Measurements from ENCODE around the gene ARSA. TPM values are rescaled to one million over a fixed set of nuclear protein-coding genes. Genes with fewer than 3 reads are reported as not detected.
"Not testable (repeated sequence)": the region's sequence is repeated elsewhere in the genome, so short reads cannot be mapped to it uniquely, and the experiment has no call there.

The ARSA gene
- total RNA-seq, 2 experiments from 2014 or later: 31.6 to 34.4 TPM

DNA sequence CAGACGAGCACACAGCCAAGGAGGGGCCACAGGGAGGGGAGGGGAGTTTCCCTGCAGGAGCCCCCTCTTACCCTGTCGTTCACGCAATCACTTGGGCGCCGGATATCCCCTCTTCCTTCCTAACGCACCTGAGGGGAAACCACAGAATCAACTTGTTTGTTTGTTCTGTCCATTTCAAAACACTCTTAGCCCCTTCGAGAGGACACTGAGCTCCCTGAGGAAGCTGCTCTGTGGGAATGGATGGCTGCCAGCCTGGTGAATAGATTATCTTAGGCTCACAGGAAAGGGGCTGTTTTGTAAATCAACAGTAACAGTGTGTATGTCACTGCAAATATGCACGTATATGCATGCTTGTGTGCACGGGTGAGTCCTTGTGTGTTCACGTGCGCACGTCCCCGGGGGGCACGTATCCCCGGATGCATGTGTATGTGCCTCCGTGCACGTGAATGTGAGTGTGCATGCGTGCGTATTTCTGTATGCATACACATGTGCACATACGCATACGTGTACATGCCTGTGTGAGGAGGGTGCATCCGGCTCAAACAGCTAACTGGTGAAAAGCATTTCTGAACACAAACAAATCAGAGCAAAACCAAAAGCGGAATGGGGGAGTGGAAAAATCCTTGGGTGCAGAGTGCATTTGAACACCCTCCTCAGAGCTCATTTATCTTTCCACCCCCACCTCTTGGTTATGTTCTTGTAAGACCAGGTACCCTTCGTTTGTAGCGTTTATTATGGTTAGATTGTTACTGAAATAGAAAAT, 7.2 kb downstream of the ARSA start:
- DNase-seq (ENCODE audit: low spot score): peak; percentile 92
- Histone ChIP-seq H3K79me2 (ENCODE audit: insufficient read depth, low read depth, low read length) (no peaks in the 10 kb centered on the region), H3K36me3 (ENCODE audit: insufficient read depth, low read length) (no peaks in the 10 kb centered on the region), H3K9me3 (ENCODE audit: low read length) (no peaks in the 10 kb centered on the region), H3K4me1 (ENCODE audit: insufficient read depth, low read length, poor library complexity, severe bottlenecking) (peaks cover 37% of the 10 kb centered on the region), H3K9me2 (ENCODE audit: insufficient read depth, low read length) (no peaks in the 10 kb centered on the region), H2AFZ (ENCODE audit: low read length) (peak overlapping the region; percentile 93), H3K4me3 (ENCODE audit: low read depth, low read length, poor library complexity, severe bottlenecking) (peak overlapping the region; percentile 67), H3K27ac (ENCODE audit: low read depth, low read length, poor library complexity, severe bottlenecking) (peak overlapping the region; percentile 82), H4K20me1 (ENCODE audit: insufficient read depth, low read length) (no peaks in the 10 kb centered on the region), H3K4me2 (ENCODE audit: low read length) (peak overlapping the region; percentile 95)
- TF ChIP-seq, protein P1, sequence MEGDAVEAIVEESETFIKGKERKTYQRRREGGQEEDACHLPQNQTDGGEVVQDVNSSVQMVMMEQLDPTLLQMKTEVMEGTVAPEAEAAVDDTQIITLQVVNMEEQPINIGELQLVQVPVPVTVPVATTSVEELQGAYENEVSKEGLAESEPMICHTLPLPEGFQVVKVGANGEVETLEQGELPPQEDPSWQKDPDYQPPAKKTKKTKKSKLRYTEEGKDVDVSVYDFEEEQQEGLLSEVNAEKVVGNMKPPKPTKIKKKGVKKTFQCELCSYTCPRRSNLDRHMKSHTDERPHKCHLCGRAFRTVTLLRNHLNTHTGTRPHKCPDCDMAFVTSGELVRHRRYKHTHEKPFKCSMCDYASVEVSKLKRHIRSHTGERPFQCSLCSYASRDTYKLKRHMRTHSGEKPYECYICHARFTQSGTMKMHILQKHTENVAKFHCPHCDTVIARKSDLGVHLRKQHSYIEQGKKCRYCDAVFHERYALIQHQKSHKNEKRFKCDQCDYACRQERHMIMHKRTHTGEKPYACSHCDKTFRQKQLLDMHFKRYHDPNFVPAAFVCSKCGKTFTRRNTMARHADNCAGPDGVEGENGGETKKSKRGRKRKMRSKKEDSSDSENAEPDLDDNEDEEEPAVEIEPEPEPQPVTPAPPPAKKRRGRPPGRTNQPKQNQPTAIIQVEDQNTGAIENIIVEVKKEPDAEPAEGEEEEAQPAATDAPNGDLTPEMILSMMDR (conservative IDR thresholded peaks at IDR 0.05; ENCODE audit: low read length): no peak; the same call in 1 of the 2 replicates
- TF ChIP-seq EZH2phosphoT487 (IDR thresholded peaks at IDR 0.05; ENCODE audit: borderline replicate concordance, low read depth, low read length): no peak
- BruUV-seq (replicated peaks): no TSS peak
- intact Hi-C loops (cut with micrococcal nuclease; ENCODE audit: unreplicated experiment): loop anchor here (1.0 to 5.0 kb wide), 5 partner anchors 38 to 368 kb away; partner anchors contain the start of genes CHKB and HDAC10
- CTCF ChIA-PET (ENCODE audit: unreplicated experiment): interaction anchor here (0.6 to 1.5 kb wide), 5 partner anchors 52 to 371 kb away, joined by 3 to 8 read pairs (median 4); partner anchors contain the start of gene SCO2
- POLR2A ChIA-PET: interaction anchor here (0.6 to 2.2 kb wide), 7 partner anchors 10 to 152 kb away, joined by 3 to 9 read pairs (median 4); partner anchors contain the start of genes LMF2 and NCAPH2

DNA sequence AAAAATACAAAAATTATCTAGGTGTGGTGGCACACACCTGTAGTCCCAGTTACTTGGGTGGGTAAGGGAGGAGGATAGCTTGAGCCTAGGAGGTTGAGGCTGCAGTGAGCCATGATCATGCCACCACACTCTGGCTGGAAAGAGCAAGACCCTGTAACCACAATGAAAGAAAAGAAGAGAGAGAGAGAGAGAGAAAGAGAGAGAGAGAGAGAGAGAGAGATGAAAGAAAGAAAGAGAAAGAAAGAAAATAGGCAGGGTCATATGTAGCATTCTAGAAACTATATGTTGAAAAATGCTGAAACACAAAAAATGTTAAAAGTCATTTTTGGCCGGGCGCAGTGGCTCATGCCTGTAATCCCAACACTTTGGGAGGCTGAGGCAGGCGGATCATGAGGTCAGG, 13.7 kb downstream of the ARSA start:
- H3K79me2 ChIP-seq (ENCODE audit: insufficient read depth, low read depth, low read length); BruUV-seq (replicated peaks); H3K9me3 ChIP-seq (ENCODE audit: low read length); H3K9me2 ChIP-seq (ENCODE audit: insufficient read depth, low read length); DNase-seq (ENCODE audit: low spot score); H3K27ac ChIP-seq (ENCODE audit: low read depth, low read length, poor library complexity, severe bottlenecking); H4K20me1 ChIP-seq (ENCODE audit: insufficient read depth, low read length); H3K4me2 ChIP-seq (ENCODE audit: low read length); H3K4me1 ChIP-seq (ENCODE audit: insufficient read depth, low read length, poor library complexity, severe bottlenecking); H3K36me3 ChIP-seq (ENCODE audit: insufficient read depth, low read length); H3K4me3 ChIP-seq (ENCODE audit: low read depth, low read length, poor library complexity, severe bottlenecking); H2AFZ ChIP-seq (ENCODE audit: low read length); intact Hi-C loops (cut with micrococcal nuclease; ENCODE audit: unreplicated experiment): not testable (repeated sequence)
- ChIA-PET POLR2A (interaction anchor here (0.7 kb wide), 2 partner anchors 15 to 27 kb away, joined by 4 to 6 read pairs; no protein-coding TSS in a partner anchor), CTCF (ENCODE audit: unreplicated experiment) (interaction anchor here (0.6 kb wide), 1 partner anchor 89 kb away, joined by 5 read pairs; no protein-coding TSS in a partner anchor)

DNA sequence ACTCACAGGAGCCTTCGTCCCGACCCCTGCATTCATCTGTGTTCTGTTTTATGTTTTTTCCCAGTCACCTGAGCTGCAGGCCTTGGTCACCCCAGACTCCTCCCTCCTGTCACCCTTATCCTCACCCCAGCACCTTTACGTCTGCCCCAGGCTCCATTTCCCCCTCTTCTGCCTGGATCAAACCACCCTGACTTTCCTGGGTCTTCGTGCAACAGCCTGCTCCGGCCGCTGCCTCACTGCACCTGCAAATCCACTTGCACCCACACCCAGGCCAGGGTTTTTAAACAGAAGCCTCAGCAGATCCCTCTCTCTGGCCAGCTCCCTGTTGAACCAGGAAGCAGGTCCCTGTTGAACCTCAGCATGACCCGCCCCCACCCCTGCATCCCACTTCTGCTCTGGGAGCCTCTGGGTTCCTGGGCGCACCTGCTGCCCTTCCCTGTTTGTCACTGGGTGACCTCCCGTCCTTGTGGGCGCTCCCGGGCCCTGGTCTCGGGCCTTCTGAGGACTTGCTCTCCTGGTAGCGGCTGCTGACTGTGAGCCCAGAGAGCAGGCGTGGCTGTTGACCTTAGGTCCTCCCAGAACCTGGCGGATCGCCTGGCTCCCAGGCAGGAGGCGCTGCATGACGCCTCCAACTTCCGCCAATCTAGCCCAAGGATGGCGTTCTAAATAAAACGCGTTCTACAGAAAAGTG, 14.5 kb downstream of the ARSA start:
- CTCF ChIA-PET (ENCODE audit: unreplicated experiment): interaction anchor here (0.6 kb wide), 1 partner anchor 88 kb away, joined by 5 read pairs; no protein-coding TSS in a partner anchor

More for the DNA sequence above, 14.5 kb downstream of the ARSA start:
- Histone ChIP-seq H3K36me3 (ENCODE audit: insufficient read depth, low read length) (no peaks in the 10 kb centered on the region), H3K4me2 (ENCODE audit: low read length) (no peak overlapping the region), H3K9me3 (ENCODE audit: low read length) (no peaks in the 10 kb centered on the region), H3K79me2 (ENCODE audit: insufficient read depth, low read depth, low read length) (no peaks in the 10 kb centered on the region), H3K27ac (ENCODE audit: low read depth, low read length, poor library complexity, severe bottlenecking) (no peak overlapping the region), H3K4me3 (ENCODE audit: low read depth, low read length, poor library complexity, severe bottlenecking) (no peak overlapping the region), H3K9me2 (ENCODE audit: insufficient read depth, low read length) (no peaks in the 10 kb centered on the region), H3K4me1 (ENCODE audit: insufficient read depth, low read length, poor library complexity, severe bottlenecking) (peaks cover 8% of the 10 kb centered on the region), H2AFZ (ENCODE audit: low read length) (no peak overlapping the region), H4K20me1 (ENCODE audit: insufficient read depth, low read length) (no peaks in the 10 kb centered on the region)
- no TSS peak for BruUV-seq (replicated peaks)
- intact Hi-C loops (cut with micrococcal nuclease; ENCODE audit: unreplicated experiment): no loop called here
- TF ChIP-seq, protein P1 (conservative IDR thresholded peaks at IDR 0.05; ENCODE audit: low read length): no peak
- TF ChIP-seq EZH2phosphoT487 (IDR thresholded peaks at IDR 0.05; ENCODE audit: borderline replicate concordance, low read depth, low read length): no peak
- POLR2A ChIA-PET: interaction anchor here (0.7 to 1.2 kb wide), 2 partner anchors 26 to 29 kb away, joined by 3 to 4 read pairs; no protein-coding TSS in a partner anchor
- no peak for DNase-seq (ENCODE audit: low spot score)
